Left hindlimb (tissue), 1 donor: ENCODE results near the gene ECI1.

Experiments used
- DNase-seq: peaks from one replicate; pipeline ENCODE4 v3.0.0-alpha.2; 2018

Gene ECI1

DNA sequence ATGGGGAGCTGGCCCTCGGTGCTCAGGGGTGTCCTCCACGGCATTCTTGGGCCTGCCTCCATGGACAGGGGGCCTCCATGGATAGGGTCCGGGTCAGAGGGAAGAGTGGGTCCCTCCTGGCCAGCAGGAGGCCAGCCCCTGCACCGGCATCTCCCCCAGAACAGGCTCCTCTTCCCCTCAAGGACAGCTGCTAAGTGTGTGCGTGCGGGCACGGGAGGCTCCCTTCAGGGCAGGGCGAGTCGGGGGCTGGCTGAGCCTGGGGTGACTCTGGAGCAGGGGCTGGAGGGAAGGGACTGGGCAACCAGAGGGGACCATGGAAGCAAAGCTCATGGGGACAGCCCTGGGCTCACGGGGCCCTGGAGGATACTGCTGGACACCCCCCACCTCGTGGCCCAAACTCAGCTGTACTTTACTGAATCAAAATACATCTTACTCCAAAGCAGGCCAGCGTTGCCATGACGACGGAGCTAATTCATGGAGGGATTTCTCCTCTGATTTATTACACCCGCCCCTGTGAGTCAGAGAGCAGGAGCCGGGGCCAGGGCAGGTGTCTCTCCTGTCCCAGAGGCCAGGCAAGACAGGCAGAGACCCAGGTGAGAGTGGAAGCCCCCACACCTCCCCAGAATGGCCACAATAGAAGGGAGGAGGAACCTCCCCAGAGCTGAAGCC, 57.1 kb downstream of the ECI1 start:
- DNase-seq = no peak

DNA sequence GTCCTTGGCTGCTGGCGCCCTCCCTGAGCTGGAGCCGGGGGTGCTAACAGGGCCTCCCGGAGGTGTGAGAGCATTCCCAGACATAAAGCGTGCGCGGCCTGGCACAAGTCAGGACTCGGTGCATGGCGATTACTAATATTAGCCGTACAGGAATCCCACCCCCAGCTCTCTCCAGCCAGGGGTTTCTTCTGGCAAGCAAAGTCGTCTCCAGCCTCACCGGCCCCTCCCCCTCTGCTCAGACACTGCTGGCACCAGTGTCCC, 60.0 kb downstream of the ECI1 start:
- DNase-seq = no peak

DNA sequence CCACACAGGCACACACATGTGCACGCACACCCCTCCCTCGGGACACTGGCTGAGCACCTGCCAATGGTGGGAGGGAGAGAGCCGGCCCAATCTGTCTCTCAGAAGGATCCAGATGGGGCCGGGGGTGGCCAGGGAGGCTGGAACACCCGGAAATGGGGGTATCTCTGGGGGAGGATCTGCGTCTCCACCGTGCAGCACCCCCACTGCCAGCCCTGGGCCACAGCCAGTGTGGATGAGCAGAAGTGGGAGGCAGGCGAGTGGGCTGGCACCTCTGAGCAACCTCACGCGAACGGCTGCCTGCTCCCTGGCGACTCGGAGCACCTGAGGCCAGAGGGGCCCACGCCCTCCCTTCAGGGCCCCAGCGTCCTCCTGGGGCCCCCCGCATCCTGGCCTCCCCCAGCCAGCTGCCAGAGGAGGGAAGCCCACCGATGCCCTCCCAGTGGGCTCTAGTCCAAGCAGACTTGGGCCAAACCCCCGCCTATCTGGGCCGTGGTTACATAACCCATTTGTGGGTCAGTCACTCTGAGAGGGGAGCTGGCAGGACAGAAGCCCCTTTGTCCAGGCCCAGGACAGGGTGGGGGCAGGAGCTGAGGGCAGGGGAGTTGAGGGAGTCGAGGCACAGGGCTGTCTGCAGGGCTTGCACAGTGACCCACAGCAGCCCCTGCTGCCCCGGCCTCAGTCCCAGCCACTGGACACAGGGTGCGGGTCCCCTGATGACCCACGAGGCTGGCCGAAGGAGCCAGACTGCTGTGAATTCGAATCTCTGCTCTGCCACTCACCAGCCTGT, 60.5 kb downstream of the ECI1 start:
- DNase-seq = no peak

DNA sequence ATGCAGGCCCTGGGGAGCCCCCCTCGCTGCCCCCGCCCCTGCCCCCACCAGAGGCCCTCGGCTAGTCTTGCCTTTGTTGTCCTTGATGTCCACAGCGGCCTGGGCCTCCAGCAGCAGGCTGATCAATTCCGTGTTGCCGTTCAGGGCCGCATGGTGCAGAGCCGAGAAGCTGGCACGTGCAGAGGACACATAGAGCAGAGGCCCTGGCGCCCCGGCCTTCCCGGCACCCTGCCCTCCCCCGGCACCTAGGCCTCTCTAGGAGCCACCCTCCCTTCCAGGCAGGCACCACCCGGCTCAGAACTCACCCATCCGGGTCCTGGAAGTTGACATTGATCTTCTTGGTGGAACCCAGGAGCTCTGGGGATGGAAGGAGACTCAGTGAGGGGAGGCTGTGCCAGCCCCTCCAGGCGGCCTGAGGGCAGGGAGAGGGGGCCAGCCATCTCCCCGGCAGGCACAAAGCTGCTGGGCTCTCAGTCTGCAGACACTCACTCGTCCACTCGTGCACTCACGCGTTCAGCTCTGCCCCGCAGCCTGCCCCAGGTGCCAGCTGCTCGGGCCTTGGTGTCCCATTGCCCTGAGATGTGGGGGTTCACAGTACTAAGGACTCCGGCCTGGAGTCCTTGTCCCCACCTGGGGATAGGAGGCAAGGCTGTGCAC, 61.3 kb downstream of the ECI1 start:
- no peak for DNase-seq
